Measurements from ENCODE around the gene FKBP10.
"Not testable (repeated sequence)": the region's sequence is repeated elsewhere in the genome, so short reads cannot be mapped to it uniquely, and the experiment has no call there.

Gene FKBP10

DNA sequence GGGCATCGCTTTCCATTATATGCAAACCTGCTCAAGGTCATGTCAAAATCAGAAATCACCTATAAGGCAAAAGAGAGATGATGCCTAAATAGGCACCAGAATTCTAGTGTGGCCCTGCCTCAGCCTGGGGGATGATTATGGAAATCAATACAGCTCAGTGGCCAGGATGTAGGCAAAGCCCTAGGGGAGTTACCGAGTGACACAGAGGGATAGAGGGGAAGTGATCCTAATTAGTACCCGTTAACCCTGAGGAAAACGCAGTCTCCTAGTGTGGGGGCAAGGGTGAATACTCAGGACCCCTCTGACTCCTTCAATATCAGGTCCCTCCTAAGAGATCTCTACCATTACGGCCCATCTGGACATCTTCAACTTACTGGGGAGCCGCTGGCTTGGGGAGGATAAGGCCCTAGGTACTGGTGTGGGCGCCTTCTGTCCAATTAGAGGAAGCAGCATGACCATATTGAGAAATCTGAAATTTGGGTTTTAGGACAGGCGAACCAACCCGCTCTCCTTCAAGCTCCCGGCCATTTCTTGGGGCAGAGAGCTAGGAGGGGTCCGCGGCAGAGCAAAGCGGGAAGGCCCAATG lies 22.5 kb downstream of the FKBP10 start:
- TF ChIP-seq ZNF70 (CRISPR knock-in tag; IDR thresholded peaks at IDR 0.05) (no peak), GLIS3 (CRISPR knock-in tag; IDR thresholded peaks at IDR 0.05) (no peak), TOX (CRISPR knock-in tag; IDR thresholded peaks at IDR 0.05; ENCODE audit: borderline replicate concordance) (no peak), CSDC2 (CRISPR knock-in tag; IDR thresholded peaks at IDR 0.05) (no peak)
- TF ChIP-seq, protein P1, sequence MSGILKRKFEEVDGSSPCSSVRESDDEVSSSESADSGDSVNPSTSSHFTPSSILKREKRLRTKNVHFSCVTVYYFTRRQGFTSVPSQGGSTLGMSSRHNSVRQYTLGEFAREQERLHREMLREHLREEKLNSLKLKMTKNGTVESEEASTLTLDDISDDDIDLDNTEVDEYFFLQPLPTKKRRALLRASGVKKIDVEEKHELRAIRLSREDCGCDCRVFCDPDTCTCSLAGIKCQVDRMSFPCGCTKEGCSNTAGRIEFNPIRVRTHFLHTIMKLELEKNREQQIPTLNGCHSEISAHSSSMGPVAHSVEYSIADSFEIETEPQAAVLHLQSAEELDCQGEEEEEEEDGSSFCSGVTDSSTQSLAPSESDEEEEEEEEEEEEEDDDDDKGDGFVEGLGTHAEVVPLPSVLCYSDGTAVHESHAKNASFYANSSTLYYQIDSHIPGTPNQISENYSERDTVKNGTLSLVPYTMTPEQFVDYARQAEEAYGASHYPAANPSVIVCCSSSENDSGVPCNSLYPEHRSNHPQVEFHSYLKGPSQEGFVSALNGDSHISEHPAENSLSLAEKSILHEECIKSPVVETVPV (CRISPR knock-in tag; IDR thresholded peaks at IDR 0.05), result no peak
- ATAC-seq, result peak; percentile 60

DNA sequence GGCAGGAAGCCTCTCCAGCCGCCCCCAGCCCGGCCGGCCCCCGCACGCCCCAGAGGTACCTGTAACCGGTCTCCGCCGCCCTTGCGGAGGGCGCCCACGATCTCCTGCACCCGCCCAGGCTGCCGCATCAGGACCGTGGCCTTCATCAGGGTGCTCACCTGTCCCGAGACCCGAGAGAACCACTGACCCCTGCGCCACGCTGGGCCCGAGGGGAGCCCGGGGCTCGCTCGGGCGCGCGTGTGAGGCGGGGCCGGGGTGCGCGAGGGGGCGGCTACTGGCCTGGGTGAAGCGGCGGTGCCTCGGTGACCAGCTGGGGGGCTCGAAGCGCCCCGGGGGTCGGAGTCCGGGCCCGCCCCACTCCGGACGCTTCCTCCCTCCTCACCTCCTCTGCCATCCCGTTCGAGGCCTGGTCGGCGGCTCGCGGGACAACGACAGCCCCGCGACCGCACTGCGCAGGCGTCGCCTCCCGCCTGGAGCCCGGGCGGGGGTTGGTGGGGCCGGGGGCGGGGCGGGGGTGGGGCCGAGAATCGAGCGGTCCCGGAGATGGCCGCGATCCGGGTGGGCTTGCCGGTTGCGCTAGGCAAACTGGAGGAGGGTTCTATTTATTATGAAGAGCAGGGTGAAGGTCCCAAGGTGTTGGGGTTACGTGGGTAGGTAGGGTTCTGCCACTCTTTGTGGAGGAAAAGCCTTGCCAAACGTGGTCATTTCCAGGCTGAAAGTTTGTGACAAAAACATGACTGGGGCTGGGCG lies 23.2 kb downstream of the FKBP10 start, which contains the start of gene NT5C3B:
Gene NT5C3B, minus strand, starts transcription at position 433 of the 750 bp plus-strand sequence. Its CDS starts 39 bp downstream, at position 394.
- TF ChIP-seq PPARA (CRISPR knock-in tag; IDR thresholded peaks at IDR 0.05; ENCODE audit: borderline replicate concordance), result no peak
- TF ChIP-seq ZNF70 (CRISPR knock-in tag; IDR thresholded peaks at IDR 0.05), result no peak
- ATAC-seq, result peak; percentile 93

DNA sequence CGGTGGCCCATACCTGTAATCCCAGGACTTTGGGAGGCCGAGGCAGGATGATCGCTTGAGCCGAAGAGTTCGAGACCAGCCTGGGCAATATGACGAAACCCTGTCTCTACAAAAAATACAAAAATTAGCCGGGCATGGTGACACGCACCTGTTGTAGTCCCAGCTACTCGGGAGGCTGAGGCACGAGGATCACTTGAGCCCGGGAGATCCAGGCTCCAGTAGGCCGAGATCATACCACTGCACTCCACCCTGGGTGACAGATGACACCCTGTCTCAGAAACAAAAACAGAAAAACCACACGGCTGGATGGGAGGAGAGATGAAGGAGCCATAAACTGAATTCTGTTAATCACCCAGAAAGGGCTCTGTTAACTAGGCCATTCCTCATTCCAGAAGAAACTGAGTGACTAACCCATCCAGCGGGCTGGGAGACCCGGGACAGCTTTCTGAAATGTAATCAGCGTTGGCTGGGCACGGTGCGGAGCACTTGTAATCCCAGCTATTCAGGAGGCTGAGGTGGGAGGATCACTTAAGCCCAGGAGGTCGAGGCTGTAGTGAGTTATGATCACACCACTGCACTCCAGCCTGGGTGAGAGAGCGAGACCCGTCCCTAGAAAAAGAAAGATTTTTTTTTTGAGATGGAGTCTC lies 23.9 kb downstream of the FKBP10 start:
- ATAC-seq, result no peak
- TF ChIP-seq ARNTL (CRISPR knock-in tag; IDR thresholded peaks at IDR 0.05; ENCODE audit: borderline replicate concordance, low read depth), result no peak
- TF ChIP-seq ZNF8 (CRISPR knock-in tag; IDR thresholded peaks at IDR 0.05), result no peak
- no peak for TF ChIP-seq RARB (CRISPR knock-in tag; IDR thresholded peaks at IDR 0.05)
- TF ChIP-seq TCF4 (CRISPR knock-in tag; IDR thresholded peaks at IDR 0.05; ENCODE audit: borderline replicate concordance), result no peak
- no peak for TF ChIP-seq ZFP3 (CRISPR knock-in tag; IDR thresholded peaks at IDR 0.05)

DNA sequence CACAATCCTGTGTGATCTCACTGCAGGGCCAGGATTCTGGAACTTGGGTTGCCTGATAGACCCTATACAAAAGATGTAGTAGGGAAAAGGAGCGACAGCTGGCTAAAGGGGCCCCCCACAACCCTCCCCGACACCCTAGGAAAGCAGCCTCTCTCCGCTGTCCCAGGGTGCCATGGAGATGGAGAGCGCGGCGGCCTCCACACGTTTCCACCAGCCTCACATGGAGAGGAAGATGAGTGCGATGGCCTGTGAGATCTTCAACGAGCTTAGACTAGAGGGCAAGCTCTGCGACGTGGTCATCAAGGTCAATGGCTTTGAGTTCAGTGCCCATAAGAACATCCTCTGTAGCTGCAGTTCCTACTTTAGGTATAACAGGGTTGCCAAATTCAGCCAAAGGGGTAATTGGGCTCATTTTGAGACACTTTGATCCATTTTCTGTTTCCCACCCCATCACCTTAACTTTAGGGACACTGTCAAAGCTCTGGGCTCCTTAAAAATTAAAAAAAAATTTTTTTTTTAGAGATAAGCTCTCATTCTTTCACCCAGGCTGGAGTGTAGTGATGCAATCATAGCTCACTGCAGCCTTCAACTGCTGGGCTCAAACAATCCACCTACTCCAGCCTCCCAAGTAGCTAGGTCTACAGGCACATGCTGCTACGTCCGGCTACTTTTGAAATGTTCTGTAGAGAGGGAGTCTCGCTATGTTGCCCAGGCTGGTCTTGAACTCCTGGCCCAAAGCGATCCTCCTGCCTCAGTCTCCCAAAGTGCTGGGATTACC lies 25.1 kb downstream of the FKBP10 start, which contains the start of gene KLHL10:
Gene KLHL10, plus strand, starts transcription at position 65 of the 778 bp plus-strand sequence. Its CDS starts 108 bp downstream, at position 173.
- ATAC-seq, result no peak
- no peak for TF ChIP-seq RARB (CRISPR knock-in tag; IDR thresholded peaks at IDR 0.05)
- no peak for TF ChIP-seq POU6F1 (CRISPR knock-in tag; IDR thresholded peaks at IDR 0.05; ENCODE audit: borderline replicate concordance, low read depth)
- no peak for TF ChIP-seq ZFP3 (CRISPR knock-in tag; IDR thresholded peaks at IDR 0.05)
- TF ChIP-seq, protein P2, sequence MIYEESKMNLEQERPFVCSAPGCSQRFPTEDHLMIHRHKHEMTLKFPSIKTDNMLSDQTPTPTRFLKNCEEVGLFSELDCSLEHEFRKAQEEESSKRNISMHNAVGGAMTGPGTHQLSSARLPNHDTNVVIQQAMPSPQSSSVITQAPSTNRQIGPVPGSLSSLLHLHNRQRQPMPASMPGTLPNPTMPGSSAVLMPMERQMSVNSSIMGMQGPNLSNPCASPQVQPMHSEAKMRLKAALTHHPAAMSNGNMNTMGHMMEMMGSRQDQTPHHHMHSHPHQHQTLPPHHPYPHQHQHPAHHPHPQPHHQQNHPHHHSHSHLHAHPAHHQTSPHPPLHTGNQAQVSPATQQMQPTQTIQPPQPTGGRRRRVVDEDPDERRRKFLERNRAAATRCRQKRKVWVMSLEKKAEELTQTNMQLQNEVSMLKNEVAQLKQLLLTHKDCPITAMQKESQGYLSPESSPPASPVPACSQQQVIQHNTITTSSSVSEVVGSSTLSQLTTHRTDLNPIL (CRISPR knock-in tag; IDR thresholded peaks at IDR 0.05; ENCODE audit: low read depth), result no peak
- TF ChIP-seq ZNF70 (CRISPR knock-in tag; IDR thresholded peaks at IDR 0.05), result no peak
- no peak for TF ChIP-seq ARNTL (CRISPR knock-in tag; IDR thresholded peaks at IDR 0.05; ENCODE audit: borderline replicate concordance, low read depth)
- TF ChIP-seq ZFP30 (CRISPR knock-in tag; IDR thresholded peaks at IDR 0.05), result no peak
- no peak for TF ChIP-seq ESRRG (CRISPR knock-in tag; IDR thresholded peaks at IDR 0.05)
- no peak for TF ChIP-seq CSDC2 (CRISPR knock-in tag; IDR thresholded peaks at IDR 0.05)
- TF ChIP-seq TCF4 (CRISPR knock-in tag; IDR thresholded peaks at IDR 0.05; ENCODE audit: borderline replicate concordance), result no peak
- TF ChIP-seq PPARA (CRISPR knock-in tag; IDR thresholded peaks at IDR 0.05; ENCODE audit: borderline replicate concordance), result no peak
- no peak for TF ChIP-seq TOX (CRISPR knock-in tag; IDR thresholded peaks at IDR 0.05; ENCODE audit: borderline replicate concordance)
- TF ChIP-seq, protein P3, sequence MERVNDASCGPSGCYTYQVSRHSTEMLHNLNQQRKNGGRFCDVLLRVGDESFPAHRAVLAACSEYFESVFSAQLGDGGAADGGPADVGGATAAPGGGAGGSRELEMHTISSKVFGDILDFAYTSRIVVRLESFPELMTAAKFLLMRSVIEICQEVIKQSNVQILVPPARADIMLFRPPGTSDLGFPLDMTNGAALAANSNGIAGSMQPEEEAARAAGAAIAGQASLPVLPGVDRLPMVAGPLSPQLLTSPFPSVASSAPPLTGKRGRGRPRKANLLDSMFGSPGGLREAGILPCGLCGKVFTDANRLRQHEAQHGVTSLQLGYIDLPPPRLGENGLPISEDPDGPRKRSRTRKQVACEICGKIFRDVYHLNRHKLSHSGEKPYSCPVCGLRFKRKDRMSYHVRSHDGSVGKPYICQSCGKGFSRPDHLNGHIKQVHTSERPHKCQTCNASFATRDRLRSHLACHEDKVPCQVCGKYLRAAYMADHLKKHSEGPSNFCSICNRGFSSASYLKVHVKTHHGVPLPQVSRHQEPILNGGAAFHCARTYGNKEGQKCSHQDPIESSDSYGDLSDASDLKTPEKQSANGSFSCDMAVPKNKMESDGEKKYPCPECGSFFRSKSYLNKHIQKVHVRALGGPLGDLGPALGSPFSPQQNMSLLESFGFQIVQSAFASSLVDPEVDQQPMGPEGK (CRISPR knock-in tag; IDR thresholded peaks at IDR 0.05; ENCODE audit: borderline replicate concordance), result no peak
- no peak for TF ChIP-seq ZC3H10 (CRISPR knock-in tag; IDR thresholded peaks at IDR 0.05)
- no peak for TF ChIP-seq BACH2 (CRISPR knock-in tag; IDR thresholded peaks at IDR 0.05; ENCODE audit: borderline replicate concordance)
- no peak for TF ChIP-seq ZNF565 (CRISPR knock-in tag; conservative IDR thresholded peaks at IDR 0.05; ENCODE audit: low read depth)
- no peak for TF ChIP-seq GLIS3 (CRISPR knock-in tag; IDR thresholded peaks at IDR 0.05)
- TF ChIP-seq SNAI2 (CRISPR knock-in tag; IDR thresholded peaks at IDR 0.05), result no peak

DNA sequence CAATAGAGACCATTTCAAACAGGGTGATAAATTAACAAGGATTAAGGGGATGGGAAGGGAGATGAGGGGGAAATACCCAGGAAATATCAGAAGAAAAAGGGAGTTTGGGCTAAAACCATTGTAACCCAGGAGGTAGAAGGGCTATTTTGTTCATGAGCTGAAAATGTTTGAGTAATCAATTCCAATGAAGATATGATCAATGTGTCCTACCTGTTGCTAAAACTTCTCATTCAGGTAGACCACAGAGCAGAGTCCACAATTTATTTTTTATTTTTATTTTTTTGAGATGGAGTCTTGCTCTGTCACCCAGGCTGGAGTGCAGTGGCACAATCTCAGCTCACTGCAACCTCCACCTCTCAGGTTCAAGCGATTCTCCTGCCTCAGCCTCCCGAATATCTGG lies 26.6 kb downstream of the FKBP10 start:
- not testable (repeated sequence) for ATAC-seq

DNA sequence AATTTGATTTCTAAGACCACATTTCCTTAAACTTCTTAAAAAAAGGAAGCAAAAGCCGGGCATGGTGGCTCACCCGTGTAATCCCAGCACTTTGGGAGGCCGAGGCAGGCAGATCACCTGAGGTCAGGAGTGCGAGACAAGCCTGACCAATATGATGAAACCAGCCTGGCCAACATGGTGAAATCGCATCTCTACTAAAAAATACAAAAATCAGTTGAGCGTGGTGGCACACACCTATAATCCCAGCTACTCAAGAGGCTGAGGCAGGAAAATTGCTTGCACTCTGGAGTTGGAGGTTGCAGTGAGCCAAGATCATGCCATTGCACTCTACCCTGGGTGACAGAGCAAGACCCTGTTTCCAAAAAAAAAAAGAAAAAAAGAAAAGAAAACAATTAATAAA lies 28.0 kb downstream of the FKBP10 start:
- ATAC-seq, result not testable (repeated sequence)
